HepG2 (cell line): ENCODE results near the gene STRN3. TPM values are rescaled to one million over a fixed set of nuclear protein-coding genes. Genes with fewer than 3 reads are reported as not detected.
A peak's percentile ranks its signal among the peaks of the same experiment; 100 is the strongest.

Source experiments
- CHCHD3 ChIP-seq: sonication (generic); formaldehyde crosslinking; IDR thresholded peaks from 2 replicates; pipeline ENCODE4 v1.8.0; 2022; ENCODE audit warnings: mild to moderate bottlenecking, missing genetic modification reagents, moderate library complexity
- CREB1 ChIP-seq, 2 experiments: fragments of 450-650 bp in 1 of 2; IDR thresholded peaks; 2 replicates each; pipeline ENCODE4 v1.6.1; 2016 to 2017; ENCODE audit warnings: control low read depth in 1 of 2, mild to moderate bottlenecking in 1 of 2, missing compliant biosample characterization in 1 of 2, missing genetic modification characterization in 1 of 2
- CREBL2 ChIP-seq: sonication (generic); formaldehyde crosslinking; IDR thresholded peaks from 2 replicates; pipeline ENCODE4 v1.8.1; 2023; ENCODE audit warnings: missing genetic modification reagents, mild to moderate bottlenecking, borderline replicate concordance
- FOSL1 ChIP-seq: sonication (generic); formaldehyde crosslinking; IDR thresholded peaks from 2 replicates; pipeline ENCODE4 v1.9.0; 2021; ENCODE audit warnings: missing genetic modification reagents, borderline replicate concordance
- KDM4B ChIP-seq: sonication (generic); formaldehyde crosslinking; IDR thresholded peaks from 2 replicates; pipeline ENCODE4 v1.4.0; 2020; ENCODE audit warnings: missing genetic modification reagents
- MIER2 ChIP-seq: IDR thresholded peaks from 2 replicates; pipeline ENCODE4 v1.6.1; 2016; ENCODE audit warnings: missing biosample characterization, missing genetic modification reagents
- MZF1 ChIP-seq: sonication (generic); formaldehyde crosslinking; IDR thresholded peaks from 2 replicates; pipeline ENCODE4 v1.8.1; 2023; ENCODE audit warnings: mild to moderate bottlenecking, missing genetic modification reagents, borderline replicate concordance
- NCOA1 ChIP-seq: sonication (generic); formaldehyde crosslinking; IDR thresholded peaks from 2 replicates; pipeline ENCODE4 v1.9.0; 2021; ENCODE audit warnings: missing genetic modification reagents
- PHF20 ChIP-seq: sonication (generic); formaldehyde crosslinking; IDR thresholded peaks from 2 replicates; pipeline ENCODE4 v1.5.0; 2020; ENCODE audit warnings: mild to moderate bottlenecking, missing genetic modification reagents
- SAFB2 ChIP-seq: sonication (generic); formaldehyde crosslinking; IDR thresholded peaks from 2 replicates; pipeline ENCODE4 v1.5.1; 2020; ENCODE audit warnings: missing genetic modification reagents, low read depth, mild to moderate bottlenecking, borderline replicate concordance
- ZNF639 ChIP-seq: conservative IDR thresholded peaks from 2 replicates; pipeline ENCODE4 v1.6.1; 2018; ENCODE audit warnings: missing genetic modification reagents
- ZNF674 ChIP-seq: sonication (generic); formaldehyde crosslinking; IDR thresholded peaks from 2 replicates; pipeline ENCODE4 v1.5.0; 2020; ENCODE audit warnings: low read depth, mild to moderate bottlenecking, missing genetic modification reagents
- polyA plus RNA-seq, 8 experiments: library from polyadenylated mRNA; depleted of rRNA in 3 of 8; stranded (reverse) in 7 of 8; unstranded in 1 of 8; fragments of >200 nt; fragmentation: Illumina TruSeq in 4 of 8; extraction: Trizol in 4 of 8; gene quantifications; 2 replicates each; pipeline versions ENCODE4 v1.2.1 to v1.2.3, GENCODE V29; 2011 to 2016; ENCODE audit warnings: low read depth in 4 of 8, missing spikeins in 1 of 8, mixed read lengths in 1 of 8; ENCODE audit not compliant: insufficient read depth in 1 of 8
- total RNA-seq, 5 experiments: library from RNA; depleted of rRNA; stranded (reverse); fragments of >200 nt; fragmentation: Illumina TruSeq; extraction: Trizol; gene quantifications; 2 replicates each; pipeline ENCODE4 v1.2.3, GENCODE V29; 2016; ENCODE audit warnings: low read depth in 1 of 5
- TF ChIP-seq, protein P1 (sequence below): sonication (generic); formaldehyde crosslinking; IDR thresholded peaks from 2 replicates; pipeline ENCODE4 v1.4.0; 2020; ENCODE audit warnings: mild to moderate bottlenecking, low read depth, missing genetic modification reagents
- TF ChIP-seq, protein P2 (sequence below): sonication (generic); formaldehyde crosslinking; IDR thresholded peaks from 2 replicates; pipeline ENCODE4 v1.5.0; 2020; ENCODE audit warnings: missing genetic modification reagents
- TF ChIP-seq, protein P3 (sequence below): sonication (generic); formaldehyde crosslinking; IDR thresholded peaks from 2 replicates; pipeline ENCODE4 v1.4.0; 2020; ENCODE audit warnings: missing genetic modification reagents, borderline replicate concordance
- TF ChIP-seq, protein P4 (sequence below), 2 experiments: sonication (generic) in 1 of 2; formaldehyde crosslinking in 1 of 2; IDR thresholded peaks; 2 replicates each; pipeline versions ENCODE4 v1.4.0 to v1.6.1; 2018 to 2020; ENCODE audit warnings: missing genetic modification reagents in 2 of 2, borderline replicate concordance in 1 of 2, low read depth in 1 of 2, mild to moderate bottlenecking in 1 of 2, missing biosample characterization in 1 of 2

Gene STRN3
- total and polyA plus RNA-seq, 2 of the 13 experiments (the other 11 are each of a cell fraction or from before 2014, with no cell fraction given), result 49.4 to 123 TPM

DNA sequence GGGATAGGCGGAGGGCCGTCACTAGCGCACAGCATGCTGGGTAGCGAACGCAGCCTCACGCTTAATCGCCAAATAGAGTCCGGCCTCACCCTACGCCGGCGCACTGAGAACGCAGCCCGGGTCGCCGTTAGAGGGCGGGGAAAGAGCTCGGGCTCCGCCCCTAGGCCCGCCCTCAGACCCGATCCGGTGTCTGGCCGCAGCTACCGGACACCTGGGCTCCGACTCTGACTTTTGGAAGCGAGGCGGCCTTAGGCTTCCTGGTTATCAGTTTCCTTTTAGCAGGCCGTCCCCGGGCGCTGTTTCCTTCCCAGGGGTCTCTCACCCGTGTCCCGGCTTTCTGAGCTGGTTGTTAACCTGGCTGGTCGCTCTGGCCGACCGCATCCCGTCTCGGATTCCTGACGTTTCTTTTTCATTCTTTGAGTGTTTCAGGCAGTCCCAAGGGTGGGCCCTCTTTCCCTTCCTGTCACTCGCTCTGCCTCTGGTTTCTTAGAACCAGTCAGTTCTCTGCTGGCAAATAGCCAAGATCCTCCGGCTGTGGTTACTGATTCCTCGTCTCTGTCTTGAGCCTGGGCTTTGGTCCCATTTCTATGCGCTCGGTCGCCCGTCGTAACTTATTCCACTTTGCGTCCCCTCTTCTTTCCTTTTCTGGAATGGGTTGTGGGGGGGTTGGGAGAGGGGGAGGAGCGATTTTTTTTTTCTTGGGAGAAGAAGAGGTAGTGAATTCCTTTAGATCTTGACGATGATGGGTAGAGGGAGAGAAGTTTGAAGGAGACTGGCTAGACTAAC lies 464 bp upstream of the STRN3 start (continued):
- TF ChIP-seq SAFB2 (CRISPR knock-in tag) (no peak; the same call in 1 of the 2 replicates), MZF1 (CRISPR knock-in tag) (no peak), KDM4B (CRISPR knock-in tag) (peak; percentile 86), ZNF639 (CRISPR knock-in tag) (peak; percentile 94), ZNF674 (CRISPR knock-in tag) (peak; percentile 93), FOSL1 (peak; percentile 41; the same call in 1 of the 2 replicates), PHF20 (CRISPR knock-in tag) (no peak), CREBL2 (CRISPR knock-in tag) (no peak; the same call in 1 of the 2 replicates), CHCHD3 (CRISPR knock-in tag) (no peak), CREB1 (IDR thresholded peaks at IDR 0.05) (peak; percentile 67), CREB1 (CRISPR knock-in tag; IDR thresholded peaks at IDR 0.05) (no peak), NCOA1 (no peak), MIER2 (peak; percentile 72; the same call in 1 of the 2 replicates)
- TF ChIP-seq, protein P1, sequence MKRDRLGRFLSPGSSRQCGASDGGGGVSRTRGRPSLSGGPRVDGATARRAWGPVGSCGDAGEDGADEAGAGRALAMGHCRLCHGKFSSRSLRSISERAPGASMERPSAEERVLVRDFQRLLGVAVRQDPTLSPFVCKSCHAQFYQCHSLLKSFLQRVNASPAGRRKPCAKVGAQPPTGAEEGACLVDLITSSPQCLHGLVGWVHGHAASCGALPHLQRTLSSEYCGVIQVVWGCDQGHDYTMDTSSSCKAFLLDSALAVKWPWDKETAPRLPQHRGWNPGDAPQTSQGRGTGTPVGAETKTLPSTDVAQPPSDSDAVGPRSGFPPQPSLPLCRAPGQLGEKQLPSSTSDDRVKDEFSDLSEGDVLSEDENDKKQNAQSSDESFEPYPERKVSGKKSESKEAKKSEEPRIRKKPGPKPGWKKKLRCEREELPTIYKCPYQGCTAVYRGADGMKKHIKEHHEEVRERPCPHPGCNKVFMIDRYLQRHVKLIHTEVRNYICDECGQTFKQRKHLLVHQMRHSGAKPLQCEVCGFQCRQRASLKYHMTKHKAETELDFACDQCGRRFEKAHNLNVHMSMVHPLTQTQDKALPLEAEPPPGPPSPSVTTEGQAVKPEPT (CRISPR knock-in tag), result peak; percentile 45
- TF ChIP-seq, protein P2, sequence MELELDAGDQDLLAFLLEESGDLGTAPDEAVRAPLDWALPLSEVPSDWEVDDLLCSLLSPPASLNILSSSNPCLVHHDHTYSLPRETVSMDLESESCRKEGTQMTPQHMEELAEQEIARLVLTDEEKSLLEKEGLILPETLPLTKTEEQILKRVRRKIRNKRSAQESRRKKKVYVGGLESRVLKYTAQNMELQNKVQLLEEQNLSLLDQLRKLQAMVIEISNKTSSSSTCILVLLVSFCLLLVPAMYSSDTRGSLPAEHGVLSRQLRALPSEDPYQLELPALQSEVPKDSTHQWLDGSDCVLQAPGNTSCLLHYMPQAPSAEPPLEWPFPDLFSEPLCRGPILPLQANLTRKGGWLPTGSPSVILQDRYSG (CRISPR knock-in tag), result no peak; the same call in 1 of the 2 replicates
- TF ChIP-seq, protein P3, sequence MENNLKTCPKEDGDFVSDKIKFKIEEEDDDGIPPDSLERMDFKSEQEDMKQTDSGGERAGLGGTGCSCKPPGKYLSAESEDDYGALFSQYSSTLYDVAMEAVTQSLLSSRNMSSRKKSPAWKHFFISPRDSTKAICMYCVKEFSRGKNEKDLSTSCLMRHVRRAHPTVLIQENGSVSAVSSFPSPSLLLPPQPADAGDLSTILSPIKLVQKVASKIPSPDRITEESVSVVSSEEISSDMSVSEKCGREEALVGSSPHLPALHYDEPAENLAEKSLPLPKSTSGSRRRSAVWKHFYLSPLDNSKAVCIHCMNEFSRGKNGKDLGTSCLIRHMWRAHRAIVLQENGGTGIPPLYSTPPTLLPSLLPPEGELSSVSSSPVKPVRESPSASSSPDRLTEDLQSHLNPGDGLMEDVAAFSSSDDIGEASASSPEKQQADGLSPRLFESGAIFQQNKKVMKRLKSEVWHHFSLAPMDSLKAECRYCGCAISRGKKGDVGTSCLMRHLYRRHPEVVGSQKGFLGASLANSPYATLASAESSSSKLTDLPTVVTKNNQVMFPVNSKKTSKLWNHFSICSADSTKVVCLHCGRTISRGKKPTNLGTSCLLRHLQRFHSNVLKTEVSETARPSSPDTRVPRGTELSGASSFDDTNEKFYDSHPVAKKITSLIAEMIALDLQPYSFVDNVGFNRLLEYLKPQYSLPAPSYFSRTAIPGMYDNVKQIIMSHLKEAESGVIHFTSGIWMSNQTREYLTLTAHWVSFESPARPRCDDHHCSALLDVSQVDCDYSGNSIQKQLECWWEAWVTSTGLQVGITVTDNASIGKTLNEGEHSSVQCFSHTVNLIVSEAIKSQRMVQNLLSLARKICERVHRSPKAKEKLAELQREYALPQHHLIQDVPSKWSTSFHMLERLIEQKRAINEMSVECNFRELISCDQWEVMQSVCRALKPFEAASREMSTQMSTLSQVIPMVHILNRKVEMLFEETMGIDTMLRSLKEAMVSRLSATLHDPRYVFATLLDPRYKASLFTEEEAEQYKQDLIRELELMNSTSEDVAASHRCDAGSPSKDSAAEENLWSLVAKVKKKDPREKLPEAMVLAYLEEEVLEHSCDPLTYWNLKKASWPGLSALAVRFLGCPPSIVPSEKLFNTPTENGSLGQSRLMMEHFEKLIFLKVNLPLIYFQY, result peak; percentile 82
- TF ChIP-seq, protein P4, sequence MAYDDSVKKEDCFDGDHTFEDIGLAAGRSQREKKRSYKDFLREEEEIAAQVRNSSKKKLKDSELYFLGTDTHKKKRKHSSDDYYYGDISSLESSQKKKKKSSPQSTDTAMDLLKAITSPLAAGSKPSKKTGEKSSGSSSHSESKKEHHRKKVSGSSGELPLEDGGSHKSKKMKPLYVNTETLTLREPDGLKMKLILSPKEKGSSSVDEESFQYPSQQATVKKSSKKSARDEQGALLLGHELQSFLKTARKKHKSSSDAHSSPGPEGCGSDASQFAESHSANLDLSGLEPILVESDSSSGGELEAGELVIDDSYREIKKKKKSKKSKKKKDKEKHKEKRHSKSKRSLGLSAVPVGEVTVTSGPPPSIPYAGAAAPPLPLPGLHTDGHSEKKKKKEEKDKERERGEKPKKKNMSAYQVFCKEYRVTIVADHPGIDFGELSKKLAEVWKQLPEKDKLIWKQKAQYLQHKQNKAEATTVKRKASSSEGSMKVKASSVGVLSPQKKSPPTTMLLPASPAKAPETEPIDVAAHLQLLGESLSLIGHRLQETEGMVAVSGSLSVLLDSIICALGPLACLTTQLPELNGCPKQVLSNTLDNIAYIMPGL (CRISPR knock-in tag; IDR thresholded peaks at IDR 0.05; ENCODE audit: borderline replicate concordance in 1 of 2, low read depth in 1 of 2), result no peak; a peak in 1 of 4 replicates
